HG02678 (cell line): ENCODE measurements around the gene DNAL1.
"Not testable (repeated sequence)": the region's sequence is repeated elsewhere in the genome, so short reads cannot be mapped to it uniquely, and the experiment has no call there.

Experiments
- ATAC-seq: cut with Tn5 transposase; IDR thresholded peaks from one replicate; pipeline ENCODE4 v1.9.1; 2021; ENCODE audit warnings: mild to moderate bottlenecking, moderate library complexity; ENCODE audit not compliant: unreplicated experiment

Gene DNAL1

DNA sequence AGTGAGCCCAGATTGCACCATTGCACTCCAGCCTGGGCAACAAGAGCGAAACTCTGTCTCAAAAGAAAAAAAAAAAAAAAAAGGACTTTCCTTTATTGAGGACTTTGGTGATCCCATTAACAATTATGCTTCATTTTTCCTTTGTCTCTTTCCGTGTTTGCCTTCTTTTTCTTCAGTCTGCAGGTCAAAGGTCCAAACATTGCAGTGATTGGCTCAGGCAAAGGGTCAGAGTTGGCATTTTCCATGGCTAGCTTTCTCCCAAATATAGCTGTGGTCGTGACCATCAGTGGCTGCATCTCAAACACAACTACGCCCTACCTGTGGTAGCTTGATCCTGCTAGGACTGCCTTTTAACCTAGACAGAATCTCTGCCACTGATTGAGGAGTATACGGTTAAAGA lies 7.0 kb upstream of the DNAL1 start:
- ATAC-seq, result no peak

DNA sequence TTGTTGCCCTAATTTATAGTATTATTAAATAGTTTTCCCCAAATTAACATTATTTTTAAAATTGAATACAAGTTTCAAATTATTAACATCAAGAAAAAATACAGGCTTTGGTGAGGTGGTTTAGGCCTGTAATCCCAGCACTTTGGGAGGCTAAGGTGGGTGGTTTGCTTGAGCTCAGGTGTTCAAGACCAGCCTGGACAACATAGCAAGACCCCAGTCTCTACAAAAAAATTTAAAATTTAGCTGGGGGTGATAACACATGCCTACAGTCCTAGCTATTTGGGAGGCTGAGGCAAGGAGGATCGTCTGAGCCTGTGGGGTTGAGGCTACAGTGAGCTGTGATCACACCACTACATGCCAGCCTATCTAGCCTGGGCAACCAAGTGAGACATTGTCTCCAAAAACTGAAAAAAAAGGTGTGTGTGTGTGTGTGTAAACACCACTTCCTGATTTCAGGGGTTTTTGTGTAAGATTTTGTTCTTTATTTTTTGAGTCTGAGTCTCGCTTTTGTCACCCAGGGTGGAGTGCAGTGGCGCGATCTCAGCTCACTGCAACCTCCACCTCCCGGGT lies 3.9 kb upstream of the DNAL1 start:
- no peak for ATAC-seq

DNA sequence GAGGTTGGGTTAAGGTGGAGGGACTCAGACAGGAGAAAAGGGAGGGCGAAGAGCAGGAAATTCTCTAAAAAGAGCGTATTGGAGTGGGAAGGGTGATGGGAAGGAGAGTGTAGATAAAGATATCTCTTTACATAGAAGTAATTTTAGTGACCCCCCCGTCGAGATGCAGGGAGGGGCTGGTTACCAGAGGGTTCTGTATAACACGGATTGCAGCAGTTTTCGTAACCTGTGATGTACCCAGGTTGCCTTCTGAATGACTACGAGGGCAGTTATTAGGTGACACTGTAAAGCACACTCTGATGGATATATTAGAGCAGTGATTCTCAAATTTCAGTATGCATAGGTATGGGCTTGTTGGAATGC lies 443 bp downstream of the DNAL1 start:
- no peak for ATAC-seq

DNA sequence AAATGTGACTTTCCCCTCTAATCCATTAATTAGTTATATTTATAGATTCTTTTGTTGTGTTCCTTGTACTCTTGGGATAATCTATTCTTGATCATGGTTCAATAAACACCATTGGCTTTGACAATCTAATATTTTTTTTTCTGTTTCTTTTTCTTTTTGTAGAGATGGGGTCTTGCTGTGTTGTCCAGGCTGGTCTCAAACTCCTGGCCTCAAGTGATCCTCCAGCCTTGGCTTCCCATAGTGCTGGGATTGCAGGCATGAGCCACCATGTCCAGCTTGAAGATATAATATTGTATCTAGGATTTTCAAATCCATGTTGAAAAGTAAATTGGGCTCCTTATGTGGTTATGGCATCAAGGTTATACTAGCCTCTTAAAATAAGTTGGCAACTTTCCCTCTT lies 6.2 kb downstream of the DNAL1 start:
- ATAC-seq, result no peak

DNA sequence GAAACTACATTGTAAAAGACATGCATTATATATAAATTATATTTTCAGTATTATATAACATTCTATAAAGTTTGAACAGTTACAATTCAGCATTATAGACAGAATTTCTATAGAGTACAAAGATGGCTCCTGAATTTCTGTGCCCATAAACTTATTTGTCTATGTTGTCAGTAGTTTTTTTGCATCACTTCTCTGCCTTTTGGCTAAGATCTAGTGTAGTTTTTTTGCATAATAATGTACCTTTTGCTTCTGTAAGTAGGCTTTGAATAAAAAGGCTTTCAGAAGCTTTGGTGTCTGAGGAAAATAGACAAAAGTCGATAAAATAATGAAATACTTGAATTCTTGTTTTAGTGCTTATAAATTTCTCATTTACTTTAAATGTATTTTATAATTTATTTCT lies 11.1 kb downstream of the DNAL1 start:
- no peak for ATAC-seq

DNA sequence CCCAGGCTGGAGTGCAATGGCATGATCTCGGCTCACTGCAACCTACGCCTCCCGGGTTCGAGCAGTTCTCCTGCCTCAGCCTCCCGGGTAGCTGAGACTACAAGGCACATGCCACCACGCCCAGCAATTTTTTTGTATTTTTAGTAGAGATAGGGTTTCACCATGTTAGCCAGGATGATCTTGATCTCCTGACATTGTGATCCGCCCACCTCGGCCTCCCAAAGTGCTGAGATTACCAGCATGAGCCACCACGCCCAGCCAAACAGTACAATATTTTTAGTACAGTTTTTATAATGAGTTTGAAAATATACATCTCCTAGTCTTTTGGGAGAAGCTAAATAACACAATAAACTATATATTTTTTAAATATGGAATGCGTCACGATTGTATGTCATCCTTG lies 14.4 kb downstream of the DNAL1 start:
- ATAC-seq, result not testable (repeated sequence)

DNA sequence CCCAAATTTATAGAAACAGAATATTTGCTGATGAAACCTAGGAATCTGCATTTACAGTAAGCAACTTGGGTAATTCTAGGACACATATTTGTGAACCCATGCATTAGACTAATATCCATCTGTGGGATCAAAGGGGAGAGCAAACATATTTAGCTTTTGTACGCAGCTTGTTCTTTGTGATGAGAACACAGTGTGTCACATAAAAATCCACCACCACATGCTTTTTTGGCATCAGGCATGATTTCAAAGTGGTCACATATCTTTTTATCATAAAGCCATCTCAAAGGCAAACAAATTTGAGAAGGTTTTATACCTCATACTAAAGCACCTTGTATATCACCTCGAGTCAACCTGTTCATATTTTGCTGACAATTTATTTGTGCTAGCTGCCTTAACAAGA lies 15.7 kb downstream of the DNAL1 start:
- no peak for ATAC-seq

DNA sequence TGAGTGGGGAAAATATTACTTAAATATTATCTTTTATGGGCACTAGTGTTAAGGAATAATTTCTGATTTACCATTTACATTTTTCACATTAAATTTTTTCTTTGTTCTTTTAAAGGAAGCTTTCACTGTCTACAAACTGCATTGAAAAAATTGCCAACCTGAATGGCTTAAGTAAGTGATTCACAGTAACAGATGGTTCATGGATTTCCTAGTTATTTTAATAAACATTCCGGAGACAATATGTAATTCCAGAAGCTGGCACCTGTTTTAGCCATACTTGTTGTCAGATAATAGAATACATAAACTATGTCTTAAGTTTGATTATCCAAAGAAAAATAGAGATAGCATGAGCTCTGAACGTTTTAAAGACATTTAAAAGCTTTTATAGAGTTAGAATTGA lies 17.1 kb downstream of the DNAL1 start:
- ATAC-seq, result no peak

DNA sequence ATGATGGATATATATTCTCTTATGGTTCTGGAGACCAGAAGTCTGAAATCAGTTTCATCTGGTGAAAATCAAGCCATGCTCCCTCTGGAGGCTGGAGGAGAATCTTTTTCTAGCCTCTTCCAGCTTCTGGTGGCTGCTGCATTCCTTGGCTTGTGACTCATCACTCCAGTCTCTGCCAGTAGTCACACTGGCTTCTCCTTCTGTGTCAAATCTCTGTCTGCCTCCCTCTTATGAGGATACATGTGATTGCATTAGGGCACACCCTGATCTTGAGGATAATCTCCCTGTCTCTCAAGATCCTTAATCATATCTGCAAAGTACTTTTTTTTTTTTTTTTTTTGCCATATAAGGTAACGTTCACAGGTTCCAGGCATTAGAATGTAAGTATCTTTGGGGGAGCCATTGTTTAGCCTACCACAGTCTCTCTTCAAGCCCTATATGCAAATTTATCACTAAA lies 17.7 kb downstream of the DNAL1 start:
- ATAC-seq, result no peak

DNA sequence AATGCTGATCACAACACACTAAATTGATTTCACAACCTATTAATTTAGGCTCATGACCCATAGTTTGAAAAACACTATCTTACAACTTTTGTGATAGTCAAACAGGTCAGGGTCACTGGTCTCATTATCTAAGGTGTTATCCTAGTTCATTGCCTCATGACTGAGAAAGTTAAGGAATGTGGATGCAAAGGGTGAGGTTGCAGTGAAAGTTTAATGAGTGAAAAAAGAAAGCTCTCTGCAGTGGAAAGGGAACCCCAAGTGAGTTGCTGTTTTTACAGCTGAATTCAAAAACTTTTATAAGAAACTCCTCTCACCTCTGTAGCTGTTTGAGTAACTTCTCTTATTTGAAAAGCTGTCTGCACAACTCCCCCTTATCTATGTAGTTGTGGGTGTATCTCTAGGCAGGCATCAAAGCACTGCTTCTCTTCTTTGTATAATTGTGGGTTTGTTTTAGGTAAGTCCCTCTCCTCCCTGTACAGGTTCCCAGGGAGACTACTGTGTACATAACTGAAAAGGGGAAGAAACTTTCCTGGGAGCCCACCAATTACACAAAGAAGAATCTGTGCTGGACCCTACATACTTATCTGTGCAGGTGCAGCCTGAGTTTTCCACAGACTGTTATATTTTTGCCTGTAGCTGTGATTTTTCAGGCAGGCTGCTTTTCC lies 18.9 kb downstream of the DNAL1 start:
- no peak for ATAC-seq

DNA sequence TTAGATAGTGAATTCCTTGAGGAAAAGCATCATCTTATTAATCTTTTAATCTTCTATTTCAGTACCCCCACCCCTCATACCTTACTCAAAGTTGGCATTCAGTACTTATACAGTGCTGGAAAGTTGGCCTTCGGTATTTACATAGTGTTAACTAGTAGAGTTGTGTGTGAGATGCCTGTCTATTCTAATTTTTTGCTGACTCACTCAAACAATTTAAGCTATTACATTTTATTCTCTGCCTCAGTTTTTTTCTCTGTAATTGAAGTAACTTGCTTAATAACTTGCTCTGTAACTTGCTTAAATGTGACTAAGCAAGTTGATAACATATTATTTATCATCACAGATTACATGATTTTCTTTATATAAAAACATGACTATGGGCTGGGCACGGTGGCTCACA lies 20.3 kb downstream of the DNAL1 start:
- ATAC-seq, result no peak

DNA sequence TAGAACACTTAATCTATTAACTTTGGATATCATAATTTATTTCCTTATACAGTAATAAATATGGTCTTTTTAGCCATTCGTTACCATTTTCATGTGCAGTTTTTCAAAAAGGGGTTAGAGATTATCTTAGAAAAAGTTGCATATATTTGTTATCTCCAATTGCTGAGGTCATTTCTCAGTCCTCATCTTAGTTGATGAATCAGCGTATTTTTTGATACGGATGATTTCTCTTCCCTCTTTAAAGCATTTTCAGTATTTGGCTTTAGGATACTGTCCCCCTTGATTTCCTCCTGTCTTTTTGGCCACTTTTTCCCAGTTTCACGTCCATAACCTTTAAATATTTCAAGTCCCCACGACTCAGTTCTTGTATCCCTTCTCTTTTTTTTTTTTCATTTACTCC lies 21.8 kb downstream of the DNAL1 start:
- no peak for ATAC-seq

DNA sequence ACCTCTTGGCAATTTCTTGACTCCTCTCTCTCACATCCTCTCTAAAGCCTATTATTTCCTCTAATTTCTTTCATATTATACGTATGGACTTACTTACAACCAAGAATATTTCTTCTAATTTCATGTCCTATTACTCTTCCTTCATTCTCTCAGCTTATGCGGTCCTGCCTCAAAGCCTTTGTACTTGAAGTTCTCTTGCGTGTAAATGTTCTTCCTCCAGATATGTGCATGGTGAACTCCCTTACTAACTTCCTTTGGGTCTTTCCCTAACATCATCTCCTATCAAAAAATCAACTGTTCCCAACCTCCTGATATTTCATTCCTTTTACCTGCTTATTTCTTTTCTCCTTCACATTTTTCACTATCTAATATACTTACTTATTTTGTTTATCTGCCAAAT lies 23.1 kb downstream of the DNAL1 start:
- no peak for ATAC-seq

DNA sequence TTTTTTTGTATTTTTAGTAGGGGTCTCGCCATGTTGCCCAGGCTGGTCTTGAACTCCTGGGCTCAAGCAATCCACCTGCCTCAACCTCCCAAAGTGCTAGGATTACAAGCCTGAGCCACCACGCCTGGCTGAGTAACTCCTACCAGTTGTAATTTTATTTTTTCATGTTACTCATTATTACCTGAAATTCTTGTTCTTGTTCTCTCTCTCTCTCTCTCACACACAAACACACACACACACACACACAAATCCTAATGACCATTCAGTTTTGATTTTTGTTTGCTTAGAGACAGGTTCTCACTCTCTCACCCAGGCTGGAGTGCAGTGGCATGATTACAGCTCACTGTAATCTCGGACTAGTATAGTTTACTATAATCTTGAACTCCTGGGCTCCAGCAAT lies 30.2 kb downstream of the DNAL1 start:
- ATAC-seq, result no peak

DNA sequence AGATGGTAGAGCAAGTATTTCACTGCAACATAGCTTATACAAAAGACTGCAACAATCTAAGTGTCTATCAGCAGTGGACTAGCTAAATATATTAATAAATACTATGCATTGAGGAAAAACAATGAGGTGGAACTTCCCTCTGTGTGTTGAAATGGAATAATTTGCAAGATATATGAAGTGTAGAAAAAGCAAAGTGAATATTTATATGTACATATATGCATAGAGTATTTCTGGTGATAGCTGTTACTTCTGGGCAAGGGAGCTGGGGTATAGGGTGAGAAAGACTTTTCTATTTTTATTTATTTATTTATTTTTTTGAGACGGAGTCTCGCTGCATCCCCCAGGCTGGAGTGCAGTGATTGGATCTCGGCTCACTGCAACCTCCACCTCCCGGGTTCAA lies 33.9 kb downstream of the DNAL1 start:
- ATAC-seq, result no peak

DNA sequence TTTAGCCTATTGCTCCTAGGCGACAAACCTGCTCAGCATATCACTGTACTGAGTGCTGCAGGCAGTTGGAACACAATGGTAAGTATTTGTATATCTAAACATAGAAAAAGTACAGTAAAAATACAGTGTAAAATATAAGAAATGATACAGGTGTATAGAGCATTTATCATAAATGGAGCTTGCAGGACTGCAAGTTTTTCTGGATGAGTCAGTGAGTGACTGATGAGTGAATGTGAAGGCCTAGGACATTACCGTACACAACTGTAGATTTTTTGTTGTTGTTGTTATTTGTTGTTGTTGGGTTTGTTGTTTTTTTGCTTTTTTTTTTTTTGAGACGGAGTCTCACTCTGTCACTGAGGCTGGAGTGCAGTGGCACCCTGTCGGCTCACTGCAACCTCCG lies 36.0 kb downstream of the DNAL1 start:
- no peak for ATAC-seq

DNA sequence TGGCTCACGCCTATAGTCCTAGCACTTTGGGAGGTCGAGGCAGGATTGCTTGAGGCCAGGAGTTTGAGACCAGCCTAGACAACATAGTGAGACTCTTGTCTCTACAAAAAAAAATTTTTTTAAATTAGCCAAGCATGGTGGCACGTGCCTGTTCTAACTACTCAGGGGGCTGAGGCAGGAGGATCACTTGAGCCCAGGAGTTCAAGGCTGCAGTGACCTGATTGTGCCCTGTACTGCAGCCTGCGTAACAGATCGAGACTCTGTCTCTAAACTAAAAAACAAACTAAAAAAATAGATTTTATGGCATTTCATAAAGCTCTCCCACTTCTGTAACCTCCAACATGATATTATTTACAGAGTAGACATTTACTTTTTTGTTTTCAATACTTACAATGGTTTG lies 39.8 kb downstream of the DNAL1 start:
- no peak for ATAC-seq

DNA sequence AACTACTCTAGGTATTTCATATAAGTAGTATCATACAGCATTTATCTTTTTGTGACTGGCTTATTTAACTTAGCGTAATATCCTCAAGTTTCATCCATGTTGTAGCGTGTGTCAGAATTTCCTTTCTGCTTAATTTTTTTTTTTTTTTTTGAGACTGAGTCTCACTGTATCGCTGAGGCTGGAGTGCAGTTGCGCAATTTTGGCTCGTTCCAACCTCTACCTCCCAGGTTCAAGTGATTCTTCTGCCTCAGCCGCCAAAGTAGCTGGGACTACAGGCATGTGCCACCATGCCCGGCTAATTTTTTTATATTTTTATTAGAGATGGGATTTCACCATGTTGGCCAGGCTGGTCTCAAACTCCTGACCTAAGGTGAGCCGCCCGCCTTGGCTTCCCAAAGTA lies 40.5 kb downstream of the DNAL1 start:
- no peak for ATAC-seq

DNA sequence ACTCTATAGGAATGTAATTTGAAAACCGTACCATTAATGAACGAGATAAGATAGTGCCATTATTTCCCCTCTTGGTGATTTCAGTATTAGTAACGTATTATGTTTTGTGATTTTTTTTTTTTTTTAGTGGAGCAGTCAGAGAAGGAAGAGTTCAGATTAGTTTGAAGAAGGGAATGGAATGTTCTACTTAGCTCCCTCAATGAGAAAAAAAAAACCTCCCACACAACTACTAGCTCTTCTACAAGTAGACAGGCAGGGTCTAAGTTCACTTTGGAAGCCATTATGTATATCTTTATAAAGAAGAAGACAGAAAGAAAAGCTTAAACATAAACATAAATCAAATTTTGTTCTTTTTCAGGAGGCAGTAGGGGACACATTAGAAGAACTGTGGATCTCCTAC lies 42.1 kb downstream of the DNAL1 start:
- ATAC-seq, result no peak

DNA sequence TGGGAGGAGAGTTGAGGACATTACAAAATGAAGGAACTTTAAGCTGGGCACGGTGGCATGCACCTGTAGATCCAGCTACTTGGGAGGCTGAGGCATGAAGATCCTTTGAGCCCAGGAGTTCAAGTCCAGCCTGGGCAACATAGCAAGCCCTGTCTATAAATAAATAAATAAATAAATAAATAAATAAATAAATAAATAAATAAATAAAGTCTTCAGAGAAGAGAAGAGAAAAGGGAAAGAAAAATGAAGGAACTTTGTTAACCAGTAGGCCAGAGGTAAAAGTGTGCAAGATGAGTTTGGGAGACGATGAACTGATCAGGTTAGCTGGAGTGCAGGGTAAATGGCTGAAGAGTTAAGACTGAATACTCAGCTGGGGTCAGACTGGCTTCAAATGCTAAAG lies 49.3 kb downstream of the DNAL1 start:
- ATAC-seq, result no peak

DNA sequence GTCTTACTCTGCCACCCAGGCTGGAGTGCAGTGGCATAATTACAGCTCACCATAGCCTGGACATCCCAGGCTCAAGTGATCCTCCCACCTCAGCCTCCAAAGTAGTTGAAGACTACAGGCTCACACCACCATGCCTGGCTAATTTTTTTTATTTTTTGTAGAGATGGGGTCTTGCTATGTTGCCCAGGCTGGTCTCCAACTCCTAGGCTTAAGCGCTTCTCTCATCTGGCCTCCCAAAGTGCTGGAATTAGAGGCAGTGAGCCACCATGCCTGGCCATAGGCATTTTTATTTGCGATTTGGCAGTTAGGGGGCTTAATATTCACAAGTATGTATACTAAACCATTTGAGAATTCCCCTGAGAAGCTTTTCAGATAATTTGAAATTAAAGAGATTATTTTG lies 50.3 kb downstream of the DNAL1 start:
- no peak for ATAC-seq

DNA sequence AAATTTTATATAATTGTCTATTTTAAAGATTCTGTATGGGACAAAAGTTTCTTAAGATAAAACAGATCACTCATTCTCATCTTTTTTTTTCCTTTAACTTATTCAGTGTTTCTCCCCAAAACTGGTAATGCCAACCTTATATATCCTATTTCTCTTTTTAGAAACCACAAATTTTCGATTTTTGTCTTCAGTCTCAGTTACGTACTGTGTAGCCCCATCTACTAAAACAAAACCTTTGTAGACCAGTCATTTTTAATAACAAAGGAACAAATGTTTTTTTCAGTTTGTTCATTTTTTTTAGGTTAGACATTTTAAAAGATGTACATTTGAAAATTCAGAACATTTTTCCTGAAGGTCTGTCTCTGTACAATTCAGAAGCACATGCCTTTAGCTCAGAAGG lies 51.2 kb downstream of the DNAL1 start:
- ATAC-seq, result peak; percentile 48
